Activated naive CD8-positive, alpha-beta T cell treated with anti-CD3 and anti-CD28 coated beads for 36 hours (primary cell): ENCODE measurements around the gene HHIPL1. TPM values are rescaled to one million over a fixed set of nuclear protein-coding genes. Genes with fewer than 3 reads are reported as not detected.
A peak's percentile ranks its signal among the peaks of the same experiment; 100 is the strongest.

Experiments used
- DNase-seq: peaks from one replicate; pipeline ENCODE4 v3.0.0; 2021
- H3K27ac Mint-ChIP-seq: one replicate; pipeline ENCODE4 v1.8.0; 2022; ENCODE audit warnings: mild to moderate bottlenecking, moderate library complexity, mixed read lengths
- H3K27me3 Mint-ChIP-seq: one replicate; pipeline ENCODE4 v1.8.0; 2022; ENCODE audit warnings: mild to moderate bottlenecking, mixed read lengths
- H3K36me3 Mint-ChIP-seq: one replicate; pipeline ENCODE4 v1.8.0; 2021; ENCODE audit warnings: mild to moderate bottlenecking, mixed read lengths
- H3K4me1 Mint-ChIP-seq: one replicate; pipeline ENCODE4 v1.8.0; 2021; ENCODE audit warnings: mixed read lengths
- H3K4me3 Mint-ChIP-seq: one replicate; pipeline ENCODE4 v1.8.0; 2022; ENCODE audit warnings: mild to moderate bottlenecking, moderate library complexity, mixed read lengths
- H3K9me3 Mint-ChIP-seq: one replicate; pipeline ENCODE4 v1.8.0; 2022; ENCODE audit warnings: mixed read lengths
- total RNA-seq, 2 experiments: library from RNA; stranded (reverse); gene quantifications; one replicate each; pipeline ENCODE4 v1.2.3, GENCODE V29; 2021

Gene HHIPL1
- total RNA-seq, 2 experiments from 2014 or later = 0.02 TPM; not detected in 1

GRCh38 chr14:99643343-99643742 lies 1.6 kb upstream of the HHIPL1 start:
- Mint-ChIP-seq H3K4me1 (no peaks in the 10 kb centered on the region), H3K27ac (no peak overlapping the region), H3K27me3 (peaks cover 32% of the 10 kb centered on the region), H3K9me3 (no peaks in the 10 kb centered on the region), H3K36me3 (no peaks in the 10 kb centered on the region), H3K4me3 (no peak overlapping the region)
- DNase-seq = no peak

GRCh38 chr14:99644035-99644587 lies 818 bp upstream of the HHIPL1 start:
- H3K27ac Mint-ChIP-seq = no peak overlapping the region
- no peak for DNase-seq
- H3K4me1 Mint-ChIP-seq = no peaks in the 10 kb centered on the region
- H3K9me3 Mint-ChIP-seq = no peaks in the 10 kb centered on the region
- peaks cover 32% of the 10 kb centered on the region for H3K27me3 Mint-ChIP-seq
- H3K36me3 Mint-ChIP-seq = no peaks in the 10 kb centered on the region
- no peak overlapping the region for H3K4me3 Mint-ChIP-seq

GRCh38 chr14:99645545-99646505 lies 896 bp downstream of the HHIPL1 start:
- Mint-ChIP-seq H3K4me3 (peak overlapping the region; percentile 18), H3K27me3 (peaks cover 34% of the 10 kb centered on the region), H3K27ac (no peak overlapping the region), H3K4me1 (no peaks in the 10 kb centered on the region), H3K9me3 (no peaks in the 10 kb centered on the region), H3K36me3 (no peaks in the 10 kb centered on the region)
- no peak for DNase-seq

GRCh38 chr14:99647411-99647810 lies 2.5 kb downstream of the HHIPL1 start:
- Mint-ChIP-seq H3K4me3 (no peak overlapping the region), H3K4me1 (no peaks in the 10 kb centered on the region), H3K27me3 (peaks cover 42% of the 10 kb centered on the region), H3K9me3 (no peaks in the 10 kb centered on the region), H3K27ac (no peak overlapping the region), H3K36me3 (no peaks in the 10 kb centered on the region)
- DNase-seq = no peak

GRCh38 chr14:99648027-99648784 lies 3.3 kb downstream of the HHIPL1 start:
- Mint-ChIP-seq H3K4me1 (no peaks in the 10 kb centered on the region), H3K36me3 (no peaks in the 10 kb centered on the region), H3K27me3 (peaks cover 41% of the 10 kb centered on the region), H3K4me3 (no peak overlapping the region), H3K9me3 (no peaks in the 10 kb centered on the region), H3K27ac (no peak overlapping the region)
- no peak for DNase-seq

- no peaks in the 10 kb centered on the region for H3K36me3 Mint-ChIP-seq
- DNase-seq = no peak
- H3K9me3 Mint-ChIP-seq = no peaks in the 10 kb centered on the region
- H3K4me1 Mint-ChIP-seq = no peaks in the 10 kb centered on the region
- H3K27ac Mint-ChIP-seq = no peak overlapping the region
- peaks cover 39% of the 10 kb centered on the region for H3K27me3 Mint-ChIP-seq
- H3K4me3 Mint-ChIP-seq = no peak overlapping the region
Observed at GRCh38 chr14:99649219-99649618, 4.3 kb downstream of the HHIPL1 start.

- Mint-ChIP-seq H3K36me3 (no peaks in the 10 kb centered on the region), H3K27me3 (peaks cover 38% of the 10 kb centered on the region), H3K27ac (no peak overlapping the region), H3K4me1 (no peaks in the 10 kb centered on the region), H3K4me3 (no peak overlapping the region), H3K9me3 (no peaks in the 10 kb centered on the region)
- DNase-seq = no peak
Observed at GRCh38 chr14:99649643-99650042, 4.7 kb downstream of the HHIPL1 start.

GRCh38 chr14:99650189-99650588 lies 5.3 kb downstream of the HHIPL1 start:
- Mint-ChIP-seq H3K4me3 (no peak overlapping the region), H3K36me3 (no peaks in the 10 kb centered on the region), H3K27ac (no peak overlapping the region), H3K4me1 (no peaks in the 10 kb centered on the region), H3K27me3 (peaks cover 39% of the 10 kb centered on the region), H3K9me3 (no peaks in the 10 kb centered on the region)
- no peak for DNase-seq

GRCh38 chr14:99651953-99652746 lies 7.2 kb downstream of the HHIPL1 start:
- H3K27me3 Mint-ChIP-seq = peaks cover 45% of the 10 kb centered on the region
- H3K9me3 Mint-ChIP-seq = no peaks in the 10 kb centered on the region
- H3K36me3 Mint-ChIP-seq = no peaks in the 10 kb centered on the region
- H3K27ac Mint-ChIP-seq = no peak overlapping the region
- no peak for DNase-seq
- H3K4me3 Mint-ChIP-seq = no peak overlapping the region
- H3K4me1 Mint-ChIP-seq = no peaks in the 10 kb centered on the region

GRCh38 chr14:99654235-99654985 lies 9.5 kb downstream of the HHIPL1 start:
- Mint-ChIP-seq H3K4me1 (no peaks in the 10 kb centered on the region), H3K36me3 (no peaks in the 10 kb centered on the region), H3K4me3 (no peak overlapping the region), H3K27ac (no peak overlapping the region), H3K9me3 (no peaks in the 10 kb centered on the region), H3K27me3 (peaks cover 57% of the 10 kb centered on the region)
- no peak for DNase-seq

GRCh38 chr14:99655521-99655920 lies 10.6 kb downstream of the HHIPL1 start:
- H3K36me3 Mint-ChIP-seq = no peaks in the 10 kb centered on the region
- no peak for DNase-seq
- H3K4me3 Mint-ChIP-seq = no peak overlapping the region
- H3K27ac Mint-ChIP-seq = no peak overlapping the region
- H3K27me3 Mint-ChIP-seq = peaks cover 66% of the 10 kb centered on the region
- H3K4me1 Mint-ChIP-seq = peaks cover 2% of the 10 kb centered on the region
- H3K9me3 Mint-ChIP-seq = no peaks in the 10 kb centered on the region

GRCh38 chr14:99656171-99656570 lies 11.2 kb downstream of the HHIPL1 start:
- Mint-ChIP-seq H3K27me3 (peaks cover 68% of the 10 kb centered on the region), H3K4me1 (peaks cover 2% of the 10 kb centered on the region), H3K27ac (no peak overlapping the region), H3K36me3 (no peaks in the 10 kb centered on the region), H3K4me3 (no peak overlapping the region), H3K9me3 (no peaks in the 10 kb centered on the region)
- no peak for DNase-seq

GRCh38 chr14:99657645-99658155 lies 12.8 kb downstream of the HHIPL1 start:
- Mint-ChIP-seq H3K4me3 (no peak overlapping the region), H3K4me1 (peaks cover 2% of the 10 kb centered on the region), H3K27ac (no peak overlapping the region), H3K9me3 (no peaks in the 10 kb centered on the region), H3K27me3 (peaks cover 78% of the 10 kb centered on the region), H3K36me3 (no peaks in the 10 kb centered on the region)
- DNase-seq = no peak
